ENCODE measurements around the gene PSMA6.
"Not testable (repeated sequence)": the region's sequence is repeated elsewhere in the genome, so short reads cannot be mapped to it uniquely, and the experiment has no call there.

The PSMA6 gene

GRCh38 chr14:35284506-35284905 is 7.7 kb upstream of the PSMA6 start:
- no peak for DNase-seq

GRCh38 chr14:35285168-35286002 is 6.8 kb upstream of the PSMA6 start:
- DNase-seq: no peak

- no peak for DNase-seq
Observed at GRCh38 chr14:35286003-35286600, 6.1 kb upstream of the PSMA6 start.

GRCh38 chr14:35286707-35287106 is 5.5 kb upstream of the PSMA6 start:
- no peak for DNase-seq

- DNase-seq: peak in 5 of 56 donors; percentile 3 to 11 (median 3)
Observed at GRCh38 chr14:35287431-35288013, 4.7 kb upstream of the PSMA6 start.

GRCh38 chr14:35289623-35290022 is 2.6 kb upstream of the PSMA6 start:
- DNase-seq: no peak

- no peak for DNase-seq
Observed at GRCh38 chr14:35292770-35293561, 784 bp downstream of the PSMA6 start.

GRCh38 chr14:35295845-35296161 is 3.6 kb downstream of the PSMA6 start:
- no peak for DNase-seq

GRCh38 chr14:35296545-35296944 is 4.4 kb downstream of the PSMA6 start:
- no peak for DNase-seq

GRCh38 chr14:35297706-35298105 is 5.5 kb downstream of the PSMA6 start:
- no peak for DNase-seq

GRCh38 chr14:35298351-35298750 is 6.2 kb downstream of the PSMA6 start:
- DNase-seq: no peak

GRCh38 chr14:35299708-35300107 is 7.5 kb downstream of the PSMA6 start:
- DNase-seq: no peak

- no peak for DNase-seq
Observed at GRCh38 chr14:35300228-35300627, 8.0 kb downstream of the PSMA6 start.

GRCh38 chr14:35301334-35301733 is 9.2 kb downstream of the PSMA6 start:
- not testable (repeated sequence) for DNase-seq

GRCh38 chr14:35301735-35302528 is 9.8 kb downstream of the PSMA6 start:
- DNase-seq: no peak

GRCh38 chr14:35303149-35303935 is 11.2 kb downstream of the PSMA6 start:
- no peak for DNase-seq

- no peak for DNase-seq
Observed at GRCh38 chr14:35304812-35305462, 12.8 kb downstream of the PSMA6 start.

- DNase-seq: no peak
Observed at GRCh38 chr14:35305633-35306032, 13.5 kb downstream of the PSMA6 start.

- DNase-seq: no peak
Observed at GRCh38 chr14:35306114-35306513, 13.9 kb downstream of the PSMA6 start.

GRCh38 chr14:35317820-35318219 is 25.6 kb downstream of the PSMA6 start:
- no peak for DNase-seq

All from nucleus accumbens (tissue), 56 donors.